NAMALWA (cell line): ENCODE results near the gene ABCD2.
"Not testable (repeated sequence)": the region's sequence is repeated elsewhere in the genome, so short reads cannot be mapped to it uniquely, and the experiment has no call there.

Source experiments
- DNase-seq: peaks from one replicate; pipeline ENCODE4 v3.0.0-alpha.2; 2015; ENCODE audit warnings: low spot score

The ABCD2 gene

DNA sequence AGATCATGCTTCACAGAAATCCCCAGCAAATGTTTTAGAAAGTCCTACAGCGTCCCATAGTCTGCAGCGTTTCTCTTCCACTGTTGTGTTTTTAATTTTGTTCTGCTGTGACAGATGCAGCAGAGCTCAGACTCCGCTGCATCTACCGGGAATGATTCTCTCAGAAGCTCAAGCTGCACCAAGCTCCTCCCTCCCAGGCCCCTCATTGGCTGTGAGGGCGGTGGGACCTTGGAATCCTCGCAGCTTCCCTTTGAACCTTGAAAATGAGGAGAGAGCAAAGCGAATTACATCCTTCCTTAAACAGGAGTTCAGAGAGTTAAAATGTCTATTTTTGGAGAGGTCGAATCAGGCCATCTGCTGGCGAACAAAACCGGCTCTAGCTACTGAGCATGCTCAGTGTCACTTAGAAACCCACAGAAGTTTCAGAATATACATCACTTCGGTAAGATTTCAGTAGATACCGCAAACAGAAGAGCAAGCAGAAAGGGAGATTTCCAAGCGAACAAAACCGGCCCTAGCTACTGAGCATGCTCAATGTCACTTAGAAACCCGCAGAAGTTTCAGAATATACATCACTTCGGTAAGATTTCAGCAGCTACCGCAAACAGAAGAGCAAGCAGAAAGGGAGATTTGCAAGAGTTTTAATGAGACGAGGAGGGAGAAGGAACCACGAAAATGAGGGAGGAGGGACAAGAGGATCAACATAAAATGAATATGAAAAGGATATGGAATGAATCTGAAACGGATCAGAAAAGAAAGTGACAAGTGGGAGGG, at the start of gene ABCD2:
TSS of gene ABCD2 (minus strand) at position 144 of the 774 bp plus-strand sequence. CDS start 188 bp downstream, outside the sequence.
- DNase-seq: peak; percentile 93

DNA sequence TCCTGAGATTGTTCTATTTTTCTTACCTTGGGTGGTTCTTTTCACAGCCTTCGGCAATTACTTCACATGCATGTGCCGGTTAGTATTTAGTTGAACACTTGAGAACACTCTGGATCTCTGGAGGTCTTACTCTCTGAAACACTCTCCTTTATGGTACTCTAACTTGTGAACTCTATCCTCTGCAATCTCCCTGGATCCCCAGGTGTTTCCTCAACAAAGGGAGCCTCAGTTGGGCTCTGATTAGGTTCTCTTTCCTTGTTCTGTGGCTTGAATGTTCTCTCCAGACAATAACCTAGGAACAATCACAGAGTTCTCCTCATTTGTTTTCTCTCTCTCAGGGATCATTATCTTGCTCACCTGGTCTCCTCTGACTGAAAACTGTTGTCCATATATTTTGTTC, 40.5 kb upstream of the ABCD2 start:
- DNase-seq: no peak

DNA sequence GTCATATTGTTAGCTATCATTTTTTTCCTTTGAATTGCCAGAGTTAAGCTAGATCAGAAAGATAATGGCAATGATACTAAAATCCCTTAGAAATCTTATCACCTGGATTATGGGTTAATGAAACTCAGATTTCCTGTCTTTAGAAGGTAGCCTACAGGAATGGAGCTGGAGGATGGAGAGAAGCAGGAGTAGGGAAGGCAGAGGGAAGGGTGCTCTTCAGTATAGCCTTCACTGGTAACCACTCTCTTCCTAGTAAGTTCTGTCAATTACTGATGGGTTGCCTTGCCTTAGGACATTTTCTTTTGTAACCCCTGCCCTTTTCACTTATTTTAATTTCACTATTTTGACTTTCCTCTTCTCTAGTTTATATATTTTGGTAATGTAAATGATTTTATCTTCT, 27.8 kb upstream of the ABCD2 start:
- no peak for DNase-seq

DNA sequence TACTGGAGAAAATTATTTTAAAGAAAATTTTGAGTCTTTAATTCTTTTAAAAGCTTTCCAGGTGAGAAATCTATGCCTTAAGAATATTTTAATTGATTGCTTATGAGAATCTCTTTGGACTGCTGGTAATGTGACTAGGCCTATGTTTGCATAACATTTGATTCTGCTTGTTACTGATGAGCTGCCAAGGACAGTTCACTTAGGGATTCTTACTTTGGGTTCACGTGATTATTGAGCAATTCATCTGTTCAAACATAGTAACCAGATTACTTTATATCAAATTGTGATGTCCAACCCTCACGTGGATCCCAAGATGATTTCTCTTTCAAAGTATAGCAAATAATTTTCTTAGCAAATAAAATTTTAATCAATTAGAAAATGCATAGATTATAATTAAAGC, 27.4 kb upstream of the ABCD2 start:
- no peak for DNase-seq

DNA sequence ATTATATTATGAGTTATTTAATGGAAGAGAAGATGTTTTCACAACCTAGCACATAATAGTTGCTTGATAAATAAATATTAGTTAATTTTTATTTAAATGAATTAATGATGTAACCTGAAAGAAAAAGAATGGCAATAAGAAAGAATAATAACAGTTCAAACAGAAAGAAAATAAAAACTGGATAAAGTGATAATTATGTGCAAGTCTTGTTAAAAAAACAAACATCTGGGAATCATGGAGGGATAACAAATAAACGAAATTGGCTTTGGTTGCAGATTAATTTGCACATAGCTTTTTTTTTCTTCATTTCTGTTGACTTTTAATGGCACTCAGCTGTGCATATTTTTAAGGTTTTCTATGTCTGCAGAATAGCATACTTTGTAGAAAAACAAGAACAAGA, 23.4 kb upstream of the ABCD2 start:
- DNase-seq: no peak

DNA sequence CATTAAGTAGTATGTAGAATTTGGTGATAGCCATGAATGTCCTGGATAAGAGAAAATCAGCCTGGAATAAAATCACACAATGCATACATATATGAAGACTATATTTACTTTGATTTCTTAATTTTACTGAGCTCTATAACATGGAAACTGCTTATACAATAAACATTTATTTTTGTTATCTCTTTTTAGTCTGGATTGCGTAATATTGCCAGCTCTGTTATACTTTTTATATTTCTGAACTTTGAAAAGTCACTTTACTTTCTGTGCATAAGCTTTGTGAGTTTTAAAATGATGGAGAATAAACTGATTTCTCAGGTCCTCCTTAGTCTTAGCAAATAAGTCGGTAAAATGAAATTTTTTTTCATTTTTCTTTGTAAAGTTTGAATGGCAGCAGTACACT, 19.2 kb upstream of the ABCD2 start:
- no peak for DNase-seq

DNA sequence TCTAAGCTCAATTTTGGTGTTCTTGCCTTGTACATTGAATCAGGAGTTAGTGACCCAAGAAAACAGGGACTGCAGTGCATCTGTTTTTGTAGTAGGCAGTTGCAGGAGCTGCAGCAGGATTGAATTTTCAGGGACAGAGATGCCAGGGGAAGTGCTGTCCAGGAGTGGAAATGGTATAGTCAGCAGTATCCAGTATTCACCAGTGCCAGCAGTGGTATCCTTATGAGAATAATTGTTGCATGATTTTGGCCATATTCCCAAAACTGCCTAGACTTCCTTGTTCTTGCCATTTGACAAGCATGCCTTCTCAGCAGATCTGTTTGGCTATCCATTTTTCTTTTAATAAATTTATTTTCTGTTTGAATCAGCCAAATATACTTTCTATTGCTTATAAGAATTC, 18.6 kb upstream of the ABCD2 start:
- DNase-seq: no peak

DNA sequence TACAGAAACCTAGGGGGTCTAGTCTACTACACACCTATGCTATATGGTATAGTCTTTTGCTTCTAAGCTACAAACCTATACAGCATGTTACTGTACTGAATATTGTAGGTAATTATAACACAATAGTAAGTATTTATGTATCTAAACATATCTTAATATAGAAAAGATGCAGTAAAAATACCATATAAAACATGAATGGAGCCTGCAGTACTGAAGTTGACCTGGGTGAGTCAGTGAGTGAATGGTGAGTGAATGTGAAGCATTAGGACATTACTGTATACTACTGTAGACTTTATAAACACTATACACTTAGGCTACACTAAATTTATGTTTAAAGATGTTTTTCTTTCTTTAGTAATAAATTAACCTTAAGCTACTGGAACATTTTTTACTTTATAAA, 13.1 kb upstream of the ABCD2 start:
- DNase-seq: no peak

DNA sequence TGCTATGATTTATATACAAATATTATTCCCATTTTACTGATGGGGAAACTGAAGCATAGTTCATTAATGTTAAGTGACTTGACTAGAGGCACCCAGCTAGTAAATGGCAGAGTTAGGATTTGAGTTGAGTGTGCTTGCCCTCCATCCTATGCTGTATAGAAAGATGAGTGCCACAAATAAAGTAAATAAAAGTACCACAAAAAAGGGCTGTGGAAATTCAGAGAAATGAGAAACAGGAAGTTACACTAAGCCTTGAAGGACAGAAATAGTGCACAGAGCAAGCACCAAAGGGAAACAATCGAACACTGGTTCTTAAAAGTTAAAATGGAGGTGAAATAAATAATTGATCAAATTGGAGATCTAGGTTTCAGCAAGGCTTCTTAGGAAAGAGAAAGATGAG, 9.2 kb upstream of the ABCD2 start:
- peak; percentile 27 for DNase-seq

DNA sequence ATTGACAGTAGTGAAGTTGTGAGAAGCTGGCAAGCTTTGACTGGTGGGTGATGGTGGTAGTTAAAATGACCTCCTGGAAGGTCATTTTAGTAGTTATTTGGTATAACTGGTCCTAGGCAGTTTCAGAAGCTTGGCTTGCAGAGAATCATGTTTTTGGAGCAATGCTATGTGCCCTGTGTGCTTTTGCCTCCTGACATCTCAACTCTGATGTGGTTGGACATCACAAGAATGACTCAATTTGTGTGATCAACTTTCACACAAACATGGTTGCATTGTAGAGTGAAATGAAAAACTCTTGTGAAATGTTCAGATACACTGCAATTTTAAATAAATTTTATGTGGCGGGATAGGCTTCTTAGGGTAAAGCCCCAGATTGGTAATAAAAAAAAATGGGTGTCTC, 8.3 kb upstream of the ABCD2 start:
- no peak for DNase-seq

DNA sequence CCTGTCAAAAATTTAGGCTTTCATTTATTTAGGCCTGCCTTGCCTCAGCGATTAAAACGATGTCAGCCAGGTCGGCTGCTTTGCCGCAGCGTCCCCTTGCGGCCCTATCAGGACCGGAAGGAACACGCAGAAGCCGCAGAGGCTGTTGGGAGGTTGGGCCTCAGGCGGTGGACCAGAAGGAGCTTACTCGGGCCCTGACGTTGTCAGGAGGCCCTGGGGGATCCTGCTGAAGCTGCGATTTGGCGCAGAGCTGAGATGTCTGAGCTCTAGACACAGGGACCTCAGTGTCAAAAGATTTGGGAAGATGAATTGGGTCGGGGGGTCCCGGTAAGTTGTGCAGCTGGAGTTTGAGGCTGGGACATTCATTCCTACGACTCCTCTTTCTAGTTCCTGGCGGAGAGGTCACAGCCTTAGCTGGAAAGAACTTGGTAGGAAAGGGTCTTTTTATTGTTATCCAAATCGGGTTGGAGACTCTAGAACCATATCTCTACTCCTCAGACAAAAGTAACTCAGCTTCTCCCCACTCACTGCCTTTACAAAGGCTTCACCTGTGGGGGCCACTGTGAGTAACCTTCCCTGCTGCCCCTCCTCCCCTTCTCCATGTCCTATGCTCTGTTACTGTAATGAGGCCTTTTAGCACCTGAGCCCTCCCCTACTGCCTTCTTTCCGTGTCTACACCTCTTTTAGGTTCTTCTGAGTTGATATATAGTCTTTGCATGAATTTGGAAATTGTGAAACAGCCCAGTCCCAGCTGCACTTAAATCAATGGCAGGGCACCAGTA, 6.6 kb upstream of the ABCD2 start:
- no peak for DNase-seq

DNA sequence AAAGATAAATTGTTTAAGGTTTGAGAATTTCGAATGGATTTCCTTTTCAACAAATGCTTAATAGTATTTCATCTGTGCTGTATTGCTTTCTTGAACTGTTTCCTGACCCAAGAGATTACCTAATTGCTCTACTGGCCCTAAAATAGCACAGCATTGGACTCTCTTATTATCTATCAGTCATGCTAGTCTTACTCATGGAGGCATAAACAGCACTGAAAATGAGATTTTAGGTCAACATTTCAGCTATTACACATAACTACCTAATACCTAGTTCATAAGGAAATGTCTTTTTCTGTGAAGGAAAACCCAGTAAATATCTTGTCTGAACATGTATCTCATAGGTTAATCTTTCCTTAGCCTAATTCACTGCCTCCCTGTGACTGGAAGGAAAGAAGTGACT, 4.3 kb upstream of the ABCD2 start:
- no peak for DNase-seq

DNA sequence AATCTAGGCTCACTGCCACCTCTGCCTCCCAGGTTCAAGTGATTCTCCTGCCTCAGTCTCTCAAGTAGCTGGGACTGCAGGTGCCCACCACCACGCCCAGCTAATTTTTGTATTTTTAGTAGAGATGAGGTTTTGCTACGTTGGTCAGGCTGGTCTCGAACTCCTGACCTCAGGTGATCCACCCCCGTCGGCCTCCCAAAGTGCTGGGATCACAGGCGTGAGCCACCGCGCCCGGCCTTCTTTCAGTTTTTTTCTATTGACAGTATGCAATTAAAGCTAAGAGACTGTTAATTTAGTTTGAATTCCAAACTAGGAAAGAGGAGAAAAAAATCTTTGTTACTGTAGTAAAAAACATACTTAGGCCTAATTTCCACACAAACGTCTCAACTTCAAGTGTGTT, 3.6 kb upstream of the ABCD2 start:
- not testable (repeated sequence) for DNase-seq

DNA sequence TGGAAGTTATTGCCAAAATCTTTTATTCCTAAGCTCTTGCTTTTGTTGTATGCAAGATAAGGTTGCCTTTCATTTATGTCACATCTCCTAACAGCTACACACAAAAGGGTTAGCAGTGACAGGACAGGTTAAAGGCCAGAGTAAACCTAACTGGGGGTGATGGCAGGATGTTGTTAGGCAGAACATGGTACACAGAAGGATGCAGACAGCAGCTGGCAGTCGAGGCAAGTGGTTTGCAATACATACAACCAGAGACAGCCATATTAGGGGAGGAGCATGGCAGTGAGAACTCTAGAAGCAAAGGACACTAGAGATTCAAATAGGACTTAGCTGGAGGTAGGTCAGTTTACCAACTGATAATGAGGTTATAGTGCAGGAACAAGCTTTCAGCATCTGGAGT, 2.7 kb upstream of the ABCD2 start:
- DNase-seq: peak; percentile 16

DNA sequence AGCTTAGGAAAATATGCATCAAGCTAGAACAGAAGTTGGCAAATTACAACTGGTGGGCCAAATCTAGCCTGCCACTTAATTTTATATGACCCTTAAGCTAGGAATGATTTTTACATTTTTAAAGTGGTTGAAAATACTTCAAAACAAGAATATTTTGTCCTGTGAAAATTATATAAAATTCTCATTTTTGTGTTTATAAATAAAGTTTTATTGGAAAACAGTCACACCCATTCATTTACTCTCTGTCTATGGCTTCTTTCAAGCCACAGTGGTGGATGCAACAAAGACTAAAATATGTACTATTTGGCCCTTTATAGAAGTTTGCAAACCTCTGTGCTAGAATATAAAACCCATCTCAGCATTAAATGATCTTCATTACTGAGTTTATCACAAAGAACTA, 2.1 kb upstream of the ABCD2 start:
- DNase-seq: peak; percentile 15

DNA sequence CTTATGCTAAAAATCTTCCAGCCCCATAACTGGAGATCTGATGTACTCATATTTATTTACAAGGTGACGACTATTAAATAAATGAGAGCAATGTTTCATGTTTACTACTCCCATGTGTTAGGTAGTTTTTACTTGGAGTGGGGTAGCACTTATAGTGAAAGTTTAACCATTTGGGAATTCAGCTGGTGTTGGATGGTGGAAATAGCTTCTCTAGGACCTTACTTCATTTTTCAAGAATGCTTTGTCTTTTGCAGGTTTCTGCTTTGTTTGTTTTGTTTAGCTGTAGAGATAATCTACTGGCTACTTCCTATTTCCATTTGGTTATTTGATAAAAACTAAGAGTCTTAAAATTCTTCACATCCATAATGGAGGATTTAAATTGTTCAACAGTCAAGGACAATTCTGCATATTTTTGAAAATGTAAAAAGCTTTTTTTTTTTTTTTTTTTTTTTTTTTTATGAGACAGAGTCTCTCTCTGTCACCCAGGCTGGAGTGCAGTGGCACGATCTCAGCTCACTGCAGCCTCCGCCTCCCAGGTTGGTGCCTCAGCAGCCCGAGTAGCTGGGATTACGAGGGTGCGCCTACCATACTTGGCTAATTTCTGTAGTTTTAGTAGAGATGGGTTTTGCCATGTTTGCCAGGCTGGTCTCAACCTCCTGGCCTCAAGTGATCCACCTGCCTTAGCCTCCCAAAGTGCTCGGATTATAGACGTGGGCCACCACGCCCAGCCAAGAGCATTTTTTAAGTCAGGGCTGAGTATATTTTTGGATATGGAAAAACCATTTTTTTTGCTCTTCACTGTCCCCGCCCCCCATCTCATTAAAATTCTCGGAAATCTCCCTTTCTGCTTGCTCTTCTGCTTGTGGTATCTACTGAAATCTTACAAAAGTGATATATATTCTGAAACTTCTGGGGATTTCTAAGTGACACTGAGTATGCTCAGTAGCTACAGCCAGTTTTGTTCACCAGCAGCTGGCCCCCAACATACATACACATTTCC, 1.4 kb upstream of the ABCD2 start:
- peak; percentile 41 for DNase-seq

DNA sequence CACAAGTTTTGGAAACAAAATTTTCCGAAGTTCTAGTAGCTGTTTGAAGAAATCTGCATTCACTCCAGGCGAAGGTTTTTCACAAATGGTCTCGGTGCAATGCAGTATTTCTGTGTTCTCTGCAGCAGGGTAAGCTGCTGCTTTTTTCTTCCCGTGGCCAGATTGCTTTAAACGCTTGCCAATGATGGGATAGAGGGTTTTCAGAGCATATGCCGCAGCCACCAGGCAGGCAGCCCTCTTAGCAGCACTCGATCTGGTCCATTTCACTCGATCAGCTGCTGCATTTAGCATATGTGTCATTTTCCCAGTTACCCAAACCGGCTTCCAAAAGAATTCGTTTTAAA, 315 bp downstream of the ABCD2 start:
- no peak for DNase-seq

DNA sequence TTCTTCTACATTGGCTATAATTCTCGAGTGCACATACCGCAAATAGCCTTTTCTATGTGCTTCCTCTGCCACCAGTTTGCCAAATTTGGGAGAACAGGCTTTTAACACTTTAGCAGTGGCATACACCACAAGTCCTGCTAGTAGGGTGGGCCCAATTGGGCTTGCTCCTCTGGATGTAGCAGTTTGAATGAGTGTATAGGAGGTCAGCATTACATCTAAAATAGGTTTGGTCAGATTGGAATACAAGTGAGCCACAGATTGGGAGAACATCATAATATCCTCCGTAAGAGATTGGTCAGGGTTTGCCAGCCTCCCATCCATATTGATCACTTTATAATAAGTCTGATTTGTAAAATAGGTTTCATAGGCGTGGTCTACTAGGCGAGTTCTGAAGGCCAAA, 902 bp downstream of the ABCD2 start:
- DNase-seq: peak; percentile 33

DNA sequence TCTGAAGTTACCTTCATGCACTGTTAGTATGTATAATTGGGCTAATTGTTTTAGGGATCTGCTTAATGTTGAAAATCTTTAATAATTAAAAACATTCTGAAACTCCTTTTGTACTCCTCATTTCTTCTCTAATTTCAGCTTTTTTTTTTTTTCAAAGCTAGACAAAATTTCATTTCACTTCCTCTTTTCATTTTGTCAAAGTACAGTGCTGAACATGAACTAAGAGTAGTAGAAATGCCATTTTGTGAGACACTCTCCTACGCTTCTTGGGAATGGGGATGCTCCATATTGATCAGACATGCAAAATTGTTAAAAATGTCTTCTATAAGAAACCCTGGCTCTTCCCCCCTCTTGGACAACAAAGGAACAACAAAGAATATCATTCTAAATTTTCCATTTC, 1.7 kb downstream of the ABCD2 start:
- DNase-seq: peak; percentile 62

DNA sequence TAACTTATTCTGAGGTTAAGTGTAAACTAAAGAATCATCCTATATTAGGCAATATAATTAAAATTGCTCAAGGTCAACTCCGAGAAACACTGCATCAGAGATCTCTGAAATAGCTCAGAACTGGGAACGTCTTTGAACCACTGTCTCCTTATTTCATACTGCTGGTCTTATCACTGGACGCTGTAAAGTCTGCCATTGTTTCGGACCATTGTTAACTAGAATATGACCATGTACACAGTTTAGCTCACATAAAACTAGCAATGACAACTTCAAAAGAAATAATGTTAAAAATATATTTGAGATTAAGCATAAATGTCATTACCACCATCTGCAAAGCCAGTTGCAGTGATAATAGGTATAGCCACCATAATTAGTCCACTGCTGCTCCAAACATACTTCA, 2.9 kb downstream of the ABCD2 start:
- no peak for DNase-seq

DNA sequence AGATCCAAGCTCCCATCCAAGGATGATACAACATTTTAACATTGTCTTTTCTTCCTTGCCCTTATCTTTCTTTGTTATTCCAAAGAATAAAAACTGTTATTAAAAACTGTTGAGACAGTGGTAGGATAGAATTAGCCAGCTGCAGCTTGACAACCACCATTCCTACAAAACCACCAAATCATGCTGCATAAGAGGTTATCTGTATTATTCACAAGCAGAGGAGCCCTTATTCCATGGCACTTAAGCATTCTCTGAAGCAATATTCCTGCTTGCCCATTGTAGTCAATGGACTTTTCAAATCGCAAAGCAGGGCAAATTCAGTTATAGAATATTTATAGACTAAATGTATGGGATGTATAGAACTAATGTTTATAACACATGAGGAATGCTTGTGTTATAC, 3.4 kb downstream of the ABCD2 start:
- DNase-seq: no peak

DNA sequence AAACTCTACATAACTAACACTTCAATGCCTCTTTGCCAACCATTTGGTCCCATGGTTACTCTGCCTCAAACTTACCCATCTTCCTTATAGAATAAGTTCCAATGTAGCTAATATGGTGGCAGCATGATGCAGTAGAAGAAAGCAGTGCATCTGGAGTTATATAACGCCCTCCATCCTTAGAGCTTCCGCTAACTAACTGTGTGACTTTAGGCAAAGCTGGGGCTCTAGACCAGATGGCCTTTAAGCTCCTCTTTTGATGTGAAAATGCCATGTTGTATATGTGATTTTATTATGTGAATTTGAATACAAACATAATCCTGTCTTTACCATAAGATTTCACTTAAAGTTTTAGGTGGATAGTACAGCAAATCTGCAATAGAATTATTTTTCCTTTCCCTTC, 6.1 kb downstream of the ABCD2 start:
- DNase-seq: no peak

DNA sequence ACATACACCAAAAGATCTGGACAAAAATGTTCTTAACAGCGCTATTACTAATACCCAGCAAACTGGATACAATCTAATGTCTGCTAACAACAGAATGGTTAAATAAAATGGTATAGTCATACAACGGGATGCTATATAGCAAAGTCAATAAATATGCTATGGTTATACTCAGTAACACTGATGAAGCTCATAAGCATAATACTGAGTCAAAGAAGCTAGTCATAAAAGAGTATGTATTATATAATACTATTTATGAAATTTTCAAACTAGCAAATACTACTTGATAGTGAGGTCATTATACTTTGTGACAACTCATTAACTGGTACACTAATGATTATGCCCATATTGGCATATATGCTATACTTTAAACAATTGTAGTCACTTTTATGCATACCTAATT, 7.4 kb downstream of the ABCD2 start:
- no peak for DNase-seq
